Ovary (tissue), 3 donors: ENCODE results near the gene NOXO1.

Source experiments
- CTCF ChIP-seq, 3 donors: fragments of 450-650 bp in 2 of 3; fragments of 200-600 bp in 1 of 3; IDR thresholded peaks; one replicate each; pipeline versions ENCODE4 v1.5.1 to v1.8.0; 2016 to 2022; ENCODE audit warnings: antibody characterized with exemption in 3 of 3, mild to moderate bottlenecking in 1 of 3
- EP300 ChIP-seq: sonication (generic); formaldehyde crosslinking; IDR thresholded peaks from one replicate; pipeline ENCODE4 v1.6.1; 2017; ENCODE audit warnings: antibody characterized with exemption
- POLR2A ChIP-seq: fragments of 450-650 bp; IDR thresholded peaks from one replicate; pipeline ENCODE4 v1.6.1; 2017; ENCODE audit warnings: antibody characterized with exemption, mild to moderate bottlenecking, moderate library complexity
- donor health status: DM: no; HTN: no; CAD: no.

- no peak for TF ChIP-seq CTCF (IDR thresholded peaks at IDR 0.05)
- no peak for TF ChIP-seq POLR2A
- no peak for TF ChIP-seq EP300
Measured at GRCh38 chr16:2002406-2003230, 21.3 kb upstream of the NOXO1 start.
